ENCODE results near the gene NAA10.

DNA sequence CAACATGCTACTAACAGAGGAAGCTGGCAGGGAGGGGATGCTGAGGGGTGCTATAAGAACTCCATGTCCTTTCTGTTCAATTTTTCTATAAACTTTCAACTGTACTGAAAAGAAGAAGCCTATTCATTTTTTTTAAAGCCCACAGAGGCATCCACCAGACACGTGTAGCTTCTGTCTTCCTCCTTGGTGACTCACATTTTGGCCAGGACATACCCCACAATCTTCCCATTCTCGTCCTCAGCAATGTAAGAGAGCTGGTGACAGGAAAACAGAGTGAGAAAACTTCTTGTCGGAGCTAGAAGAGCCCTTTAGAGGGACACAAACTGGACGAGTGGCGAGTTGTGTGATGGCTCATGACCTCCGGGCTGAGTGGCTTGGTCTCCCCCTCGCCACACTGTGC lies 1.1 kb downstream of the NAA10 start:
- TF ChIP-seq POLR2AphosphoS5 (IDR thresholded peaks at IDR 0.05) = no peak
- TF ChIP-seq, protein P1, sequence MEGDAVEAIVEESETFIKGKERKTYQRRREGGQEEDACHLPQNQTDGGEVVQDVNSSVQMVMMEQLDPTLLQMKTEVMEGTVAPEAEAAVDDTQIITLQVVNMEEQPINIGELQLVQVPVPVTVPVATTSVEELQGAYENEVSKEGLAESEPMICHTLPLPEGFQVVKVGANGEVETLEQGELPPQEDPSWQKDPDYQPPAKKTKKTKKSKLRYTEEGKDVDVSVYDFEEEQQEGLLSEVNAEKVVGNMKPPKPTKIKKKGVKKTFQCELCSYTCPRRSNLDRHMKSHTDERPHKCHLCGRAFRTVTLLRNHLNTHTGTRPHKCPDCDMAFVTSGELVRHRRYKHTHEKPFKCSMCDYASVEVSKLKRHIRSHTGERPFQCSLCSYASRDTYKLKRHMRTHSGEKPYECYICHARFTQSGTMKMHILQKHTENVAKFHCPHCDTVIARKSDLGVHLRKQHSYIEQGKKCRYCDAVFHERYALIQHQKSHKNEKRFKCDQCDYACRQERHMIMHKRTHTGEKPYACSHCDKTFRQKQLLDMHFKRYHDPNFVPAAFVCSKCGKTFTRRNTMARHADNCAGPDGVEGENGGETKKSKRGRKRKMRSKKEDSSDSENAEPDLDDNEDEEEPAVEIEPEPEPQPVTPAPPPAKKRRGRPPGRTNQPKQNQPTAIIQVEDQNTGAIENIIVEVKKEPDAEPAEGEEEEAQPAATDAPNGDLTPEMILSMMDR (IDR thresholded peaks at IDR 0.05) = no peak
